Measurements from ENCODE around the gene BMP2K. TPM values are rescaled to one million over a fixed set of nuclear protein-coding genes. Genes with fewer than 3 reads are reported as not detected.
A peak's percentile ranks its signal among the peaks of the same experiment; 100 is the strongest.
"Not testable (repeated sequence)": the region's sequence is repeated elsewhere in the genome, so short reads cannot be mapped to it uniquely, and the experiment has no call there.

Gene BMP2K
- total RNA-seq, 1 donor from 2014 or later, result 45.6 TPM

DNA sequence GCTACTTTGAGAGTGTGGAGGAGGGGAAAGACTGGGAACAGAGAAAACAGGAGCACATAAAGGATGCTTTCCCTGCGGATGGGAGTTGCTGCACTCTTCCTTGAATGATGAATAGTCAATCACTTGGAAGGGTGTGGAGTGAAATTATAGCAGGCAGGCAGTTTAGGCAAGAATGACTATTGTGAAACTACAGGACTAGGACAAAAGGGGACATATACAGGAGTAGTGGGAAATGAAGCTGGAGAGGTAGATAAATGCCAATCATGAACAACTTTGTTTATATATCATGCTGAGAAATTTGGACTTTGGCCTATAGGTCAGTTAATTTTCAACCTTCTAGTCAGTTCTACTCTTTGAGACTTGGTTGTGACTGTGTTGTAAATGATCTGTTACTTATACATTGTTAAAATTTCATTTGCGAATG, 86.2 kb downstream of the BMP2K start:
- Histone ChIP-seq H3K27me3 (no peaks in the 10 kb centered on the region), H3K9me3 (no peaks in the 10 kb centered on the region), H3K36me3 (peaks cover 33% of the 10 kb centered on the region), H3K4me3 (no peak overlapping the region), H3K27ac (no peak overlapping the region), H3K4me1 (no peaks in the 10 kb centered on the region)
- ATAC-seq, result no peak
- no peak for TF ChIP-seq CTCF (IDR thresholded peaks at IDR 0.05)
- intact Hi-C loops (cut with DNase I), result no loop called here
- DNase-seq, result no peak

- Histone ChIP-seq H3K9me3 (no peaks in the 10 kb centered on the region), H3K27me3 (no peaks in the 10 kb centered on the region), H3K27ac (no peak overlapping the region), H3K36me3 (peaks cover 38% of the 10 kb centered on the region), H3K4me1 (no peaks in the 10 kb centered on the region), H3K4me3 (no peak overlapping the region)
- no peak for TF ChIP-seq CTCF (IDR thresholded peaks at IDR 0.05)
- DNase-seq (no peak), ATAC-seq (no peak)
- intact Hi-C loops (cut with DNase I), result no loop called here
Observed at GRCh38 chr4:78863254-78863869, 87.2 kb downstream of the BMP2K start.

DNA sequence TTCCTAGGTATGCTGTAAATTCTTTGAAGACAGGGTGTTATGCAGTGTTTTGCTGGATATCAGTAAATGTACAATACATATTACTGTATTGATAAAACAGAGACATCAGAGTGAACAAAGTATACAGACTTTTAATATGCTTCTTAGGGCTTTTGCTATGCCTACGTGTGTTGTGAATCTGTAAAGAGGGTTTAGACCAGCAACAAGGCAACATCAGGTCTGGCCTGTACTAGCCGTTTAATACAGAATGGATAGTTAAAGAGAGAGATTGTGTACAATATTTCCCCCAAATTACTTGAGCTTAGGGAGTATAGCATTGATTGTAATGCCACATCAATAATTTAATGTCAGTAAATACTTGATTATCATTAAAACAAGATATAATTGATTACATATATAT, 87.8 kb downstream of the BMP2K start:
- Histone ChIP-seq H3K4me1 (no peaks in the 10 kb centered on the region), H3K4me3 (no peak overlapping the region), H3K36me3 (peaks cover 38% of the 10 kb centered on the region), H3K27ac (no peak overlapping the region), H3K9me3 (no peaks in the 10 kb centered on the region), H3K27me3 (no peaks in the 10 kb centered on the region)
- no peak for ATAC-seq
- DNase-seq, result no peak
- intact Hi-C loops (cut with DNase I), result no loop called here
- no peak for TF ChIP-seq CTCF (IDR thresholded peaks at IDR 0.05)

GRCh38 chr4:78864405-78865024, 88.4 kb downstream of the BMP2K start:
- H3K27me3 ChIP-seq, result no peaks in the 10 kb centered on the region
- H3K4me3 ChIP-seq, result no peak overlapping the region
- TF ChIP-seq CTCF (IDR thresholded peaks at IDR 0.05), result peak; percentile 90
- no peaks in the 10 kb centered on the region for H3K4me1 ChIP-seq
- peaks cover 34% of the 10 kb centered on the region for H3K36me3 ChIP-seq
- ATAC-seq, result peak; percentile 84
- no peaks in the 10 kb centered on the region for H3K9me3 ChIP-seq
- H3K27ac ChIP-seq, result no peak overlapping the region
- intact Hi-C loops (cut with DNase I), result loop anchor here (5.0 kb wide), 1 partner anchor 252 kb away; no protein-coding TSS in a partner anchor
- no peak for DNase-seq

GRCh38 chr4:78865451-78865850, 89.3 kb downstream of the BMP2K start:
- no peak for TF ChIP-seq CTCF (IDR thresholded peaks at IDR 0.05)
- no peak for DNase-seq
- Histone ChIP-seq H3K9me3 (no peaks in the 10 kb centered on the region), H3K4me1 (no peaks in the 10 kb centered on the region), H3K4me3 (no peak overlapping the region), H3K27ac (no peak overlapping the region), H3K36me3 (peaks cover 32% of the 10 kb centered on the region), H3K27me3 (no peaks in the 10 kb centered on the region)
- no peak for ATAC-seq
- intact Hi-C loops (cut with DNase I), result loop anchor here (5.0 kb wide), 1 partner anchor 253 kb away; no protein-coding TSS in a partner anchor

DNA sequence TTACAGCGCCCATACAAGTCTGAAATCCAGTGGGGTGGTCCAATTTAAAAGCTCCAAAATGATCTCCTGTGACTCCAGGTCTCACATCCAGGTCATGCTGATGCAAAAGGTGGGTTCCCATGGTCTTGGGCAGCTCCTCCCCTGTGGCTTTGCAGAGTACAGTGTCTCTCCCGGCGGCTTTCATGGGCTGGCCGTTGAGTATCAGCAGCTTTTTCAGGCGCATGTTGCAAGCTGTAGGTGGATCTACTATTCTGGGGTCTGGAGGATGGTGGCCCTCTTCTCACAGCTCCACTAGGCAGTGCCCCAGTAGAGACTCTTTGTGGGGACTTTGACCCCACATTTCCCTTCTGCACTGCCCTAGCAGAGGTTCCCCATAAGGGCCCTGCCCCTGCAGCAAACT, 92.6 kb downstream of the BMP2K start:
- not testable (repeated sequence) for H3K4me1 ChIP-seq, DNase-seq, H3K9me3 ChIP-seq, H3K4me3 ChIP-seq, H3K27me3 ChIP-seq, H3K27ac ChIP-seq, ATAC-seq
- peaks cover 61% of the 10 kb centered on the region for H3K36me3 ChIP-seq
- intact Hi-C loops (cut with DNase I), result loop anchor here (5.0 kb wide), 1 partner anchor 256 kb away; no protein-coding TSS in a partner anchor
